GM21717 (cell line): ENCODE measurements around the gene PRR5.

ENCODE experiments used
- ATAC-seq: cut with Tn5 transposase; IDR thresholded peaks from one replicate; pipeline ENCODE4 v1.9.1; 2021; ENCODE audit warnings: mild to moderate bottlenecking, moderate library complexity; ENCODE audit not compliant: unreplicated experiment

Gene PRR5

GRCh38 chr22:44691796-44692661, 10.0 kb upstream of the PRR5 start:
- ATAC-seq, result no peak

GRCh38 chr22:44692662-44693007, 9.4 kb upstream of the PRR5 start:
- ATAC-seq, result no peak

- no peak for ATAC-seq
Observed at GRCh38 chr22:44693145-44693544, 8.9 kb upstream of the PRR5 start.

GRCh38 chr22:44693756-44694155, 8.2 kb upstream of the PRR5 start:
- ATAC-seq, result no peak

GRCh38 chr22:44697423-44698141, 4.4 kb upstream of the PRR5 start:
- ATAC-seq, result no peak

GRCh38 chr22:44698531-44699421, 3.2 kb upstream of the PRR5 start:
- ATAC-seq, result no peak

DNA sequence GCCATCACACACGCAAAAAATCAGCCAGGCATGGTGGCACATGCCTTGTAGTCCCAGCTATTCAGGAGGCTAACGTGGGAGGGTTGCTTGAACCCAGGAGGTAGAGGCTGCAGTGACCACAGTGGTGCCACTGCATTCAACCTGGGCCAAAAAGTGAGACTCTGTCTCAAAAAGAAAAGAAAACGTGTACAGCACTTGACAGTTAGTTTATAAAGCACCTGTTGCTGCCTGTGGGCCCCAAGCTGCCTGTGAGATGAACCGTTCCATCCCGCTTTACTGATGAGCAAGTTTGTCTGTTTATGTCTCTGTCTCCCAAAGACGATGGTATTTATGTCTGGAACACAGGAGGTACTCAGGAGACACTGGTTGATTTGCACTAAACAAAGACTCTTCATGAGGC, 1.5 kb upstream of the PRR5 start:
- no peak for ATAC-seq

GRCh38 chr22:44701187-44701790, 715 bp upstream of the PRR5 start:
- ATAC-seq, result no peak

- ATAC-seq, result no peak
Observed at GRCh38 chr22:44702479-44703198, 635 bp downstream of the PRR5 start.

- ATAC-seq, result no peak
Observed at GRCh38 chr22:44703255-44703870, 1.4 kb downstream of the PRR5 start.

DNA sequence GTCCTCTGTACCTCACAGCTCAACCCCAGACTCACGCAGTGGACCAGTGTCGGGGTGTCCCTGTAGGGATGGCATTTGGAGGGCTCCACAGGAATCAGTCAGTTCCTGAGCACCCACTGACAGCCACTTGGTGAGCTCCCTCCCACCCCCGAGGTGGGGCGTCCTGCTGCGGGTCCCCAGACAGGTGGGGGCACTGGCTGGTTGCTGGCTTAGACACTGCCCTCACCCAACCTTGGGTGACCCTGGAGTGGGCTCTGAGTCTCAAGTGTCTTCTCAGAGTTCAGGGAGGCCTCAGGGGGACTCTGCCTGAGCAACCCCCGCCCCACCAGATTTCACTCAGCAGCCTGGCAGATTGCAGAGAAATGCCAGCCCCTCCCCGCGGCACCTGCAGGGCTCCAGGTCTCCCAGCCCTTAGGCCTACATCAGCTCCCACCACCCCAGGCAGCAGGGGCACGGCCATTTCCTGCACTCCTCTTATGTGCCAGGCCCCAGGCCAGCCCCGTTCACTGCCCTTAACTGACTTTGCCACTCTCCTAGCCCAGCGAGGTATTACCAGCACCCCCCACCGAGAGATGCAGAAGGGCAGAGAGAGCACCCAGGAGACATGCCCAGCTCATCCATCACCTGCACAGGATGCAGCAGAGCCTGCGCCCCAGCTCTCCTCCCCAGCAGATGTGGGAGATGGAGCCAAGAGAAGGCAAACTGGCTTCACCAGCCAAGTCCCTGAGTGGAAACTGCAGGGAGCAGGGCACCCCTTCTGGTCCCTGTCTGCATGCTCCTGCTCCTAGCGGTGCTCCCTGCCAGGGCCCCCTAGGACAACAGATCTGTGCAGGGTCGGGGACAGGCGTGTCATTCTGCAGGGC, 2.4 kb downstream of the PRR5 start:
- no peak for ATAC-seq

DNA sequence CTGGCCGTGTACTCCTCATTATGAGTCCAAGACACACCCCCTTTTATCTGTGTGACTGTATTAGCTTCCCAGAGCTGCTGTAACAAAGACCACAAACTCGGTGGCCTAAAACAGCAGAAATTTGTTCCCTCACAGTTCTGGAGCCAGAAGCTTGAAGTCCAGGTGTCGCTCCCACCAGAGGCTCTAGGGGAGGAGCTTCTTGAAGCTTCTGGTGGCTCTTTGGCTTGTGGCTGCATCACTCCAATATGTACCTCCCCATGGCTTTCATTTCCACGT, 3.0 kb downstream of the PRR5 start:
- no peak for ATAC-seq

DNA sequence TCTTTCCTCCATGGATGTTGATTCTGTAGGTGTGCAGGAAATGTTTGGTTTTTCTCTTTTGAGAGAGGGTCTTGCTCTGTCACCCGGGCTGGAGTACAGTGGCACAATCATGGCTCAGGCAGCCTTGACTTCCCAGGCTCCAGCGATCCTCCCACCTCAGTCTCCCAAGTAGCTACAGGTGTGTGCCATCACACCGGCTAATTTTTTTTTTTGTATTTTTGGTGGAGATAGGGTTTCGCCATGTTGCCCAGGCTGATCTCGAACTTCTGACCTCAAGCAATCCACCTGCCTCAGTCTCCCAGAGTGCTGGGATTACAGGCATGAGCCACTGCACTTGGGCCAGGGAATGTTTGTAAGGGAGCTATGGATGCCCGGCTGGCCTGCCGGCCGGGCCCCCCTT, 4.5 kb downstream of the PRR5 start:
- ATAC-seq, result no peak

DNA sequence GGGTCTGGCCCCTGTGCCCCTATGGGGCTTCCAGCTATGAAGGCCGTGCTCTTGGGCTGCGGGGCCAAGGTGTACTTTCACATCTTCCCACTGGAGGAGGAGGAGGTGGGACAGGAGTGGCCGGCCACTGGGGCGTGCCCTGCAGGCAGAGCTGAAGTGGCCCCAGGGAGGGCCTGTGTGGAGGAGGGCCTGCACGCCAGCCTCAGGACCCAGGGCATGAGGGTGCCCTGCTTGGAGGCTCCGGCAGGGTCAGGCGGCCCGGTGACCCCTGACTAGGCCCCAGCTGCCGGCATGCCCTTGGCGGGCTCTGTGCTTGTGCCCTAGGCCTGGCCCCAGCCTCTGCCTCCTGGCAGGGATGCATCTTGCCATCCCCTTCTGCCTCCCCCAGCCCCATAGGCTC, 5.2 kb downstream of the PRR5 start:
- no peak for ATAC-seq

DNA sequence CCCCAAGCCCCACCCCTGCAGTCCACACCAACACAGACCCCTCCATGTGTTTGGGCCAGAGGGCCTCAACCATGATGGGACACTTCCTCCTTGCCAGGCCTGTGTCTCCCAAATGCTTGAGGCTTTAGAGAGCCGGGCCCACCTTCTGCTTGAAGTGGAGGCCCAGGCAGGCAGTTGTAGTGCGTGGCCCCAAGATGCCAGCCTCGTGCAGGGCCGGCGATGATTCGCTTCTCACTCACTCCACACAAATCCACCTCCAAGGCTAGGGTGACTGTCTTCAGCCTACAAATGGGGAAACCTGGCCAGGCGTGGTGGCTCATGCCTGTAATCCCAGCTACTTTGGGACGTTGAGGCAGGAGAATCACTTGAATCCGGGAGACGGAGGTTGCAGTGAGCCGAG, 5.7 kb downstream of the PRR5 start:
- ATAC-seq, result no peak

GRCh38 chr22:44709881-44710392, 7.9 kb downstream of the PRR5 start:
- no peak for ATAC-seq

DNA sequence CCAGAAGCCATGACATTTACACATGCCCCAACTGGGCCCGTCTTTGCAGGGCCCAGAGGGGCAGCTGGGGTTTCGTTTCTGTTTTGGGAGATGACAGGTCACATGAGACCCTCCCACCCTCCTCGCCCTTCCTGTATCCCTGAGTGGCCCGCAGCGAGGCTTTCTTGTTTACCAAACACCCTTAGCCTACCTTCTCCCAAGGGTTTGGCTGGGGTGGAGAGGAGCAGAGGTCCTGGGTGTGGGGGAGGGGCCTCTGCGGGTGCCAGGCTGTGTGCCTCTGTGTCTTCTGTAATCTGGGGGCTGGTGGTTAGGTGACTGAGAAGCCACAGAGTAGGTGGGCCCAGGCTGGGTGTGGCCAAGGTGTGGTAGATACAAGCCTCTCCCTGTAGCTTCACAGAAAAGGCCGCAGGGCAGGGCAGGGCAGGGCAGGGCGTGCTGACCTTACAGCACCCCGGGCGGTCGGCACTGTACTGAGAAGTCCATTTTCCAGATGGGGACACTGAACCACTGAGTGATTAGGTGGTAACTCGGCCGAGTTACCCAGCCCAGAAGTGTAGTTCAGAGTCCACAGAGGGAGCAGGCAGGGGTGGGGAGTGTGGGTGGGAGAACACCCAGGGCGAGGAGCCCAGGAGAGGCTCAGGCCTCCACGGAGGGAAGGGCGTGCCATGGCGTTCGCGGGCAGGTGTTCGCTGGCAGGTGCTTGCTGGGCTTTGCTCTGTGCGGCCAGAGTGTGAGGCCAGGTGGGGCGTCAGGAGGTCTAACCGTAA, 8.7 kb downstream of the PRR5 start:
- ATAC-seq, result no peak

DNA sequence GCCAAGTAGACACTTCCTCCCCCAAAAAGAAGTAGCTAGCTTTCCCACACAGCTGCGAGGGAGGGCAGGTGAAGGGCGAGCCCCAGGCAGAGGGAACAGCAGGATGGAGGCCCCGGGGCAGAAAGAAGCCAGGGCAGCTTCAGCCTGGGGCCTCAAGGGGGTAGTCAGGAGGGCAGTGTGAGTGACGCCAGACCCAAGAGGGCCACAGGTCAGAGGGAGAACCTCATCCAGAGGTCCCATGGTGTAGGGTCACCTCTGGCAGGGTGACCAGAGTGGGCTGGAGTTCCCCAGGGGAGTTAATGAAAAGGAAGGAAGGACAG, 9.2 kb downstream of the PRR5 start:
- no peak for ATAC-seq
